ENCODE results near the gene TMEM272. TPM values are rescaled to one million over a fixed set of nuclear protein-coding genes. Genes with fewer than 3 reads are reported as not detected.

The TMEM272 gene
- total RNA-seq, 1 donor, result not detected

DNA sequence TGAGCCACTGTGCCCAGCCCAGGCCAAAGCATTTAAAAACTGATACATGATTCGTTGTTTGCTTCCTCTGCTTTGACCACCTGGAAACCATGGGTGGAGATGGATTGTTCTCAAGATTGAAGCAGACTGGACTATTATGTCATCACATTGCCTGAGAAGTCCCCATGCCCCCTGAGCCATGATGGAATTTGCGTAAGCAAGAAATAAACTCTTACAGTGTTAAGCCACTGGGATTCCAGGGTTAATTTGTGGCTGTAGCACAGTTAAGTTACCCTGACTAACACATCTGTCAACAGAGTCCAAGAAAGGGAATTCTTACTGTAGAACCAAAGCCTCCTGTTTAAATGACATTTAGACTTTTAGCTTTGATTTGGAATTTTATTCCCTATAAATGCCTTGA lies 21.6 kb downstream of the TMEM272 start:
- no peak for DNase-seq (ENCODE audit: low read depth)
- no peak overlapping the region for H3K4me3 ChIP-seq (ENCODE audit: low read depth, low read length)
- TF ChIP-seq, protein P1, sequence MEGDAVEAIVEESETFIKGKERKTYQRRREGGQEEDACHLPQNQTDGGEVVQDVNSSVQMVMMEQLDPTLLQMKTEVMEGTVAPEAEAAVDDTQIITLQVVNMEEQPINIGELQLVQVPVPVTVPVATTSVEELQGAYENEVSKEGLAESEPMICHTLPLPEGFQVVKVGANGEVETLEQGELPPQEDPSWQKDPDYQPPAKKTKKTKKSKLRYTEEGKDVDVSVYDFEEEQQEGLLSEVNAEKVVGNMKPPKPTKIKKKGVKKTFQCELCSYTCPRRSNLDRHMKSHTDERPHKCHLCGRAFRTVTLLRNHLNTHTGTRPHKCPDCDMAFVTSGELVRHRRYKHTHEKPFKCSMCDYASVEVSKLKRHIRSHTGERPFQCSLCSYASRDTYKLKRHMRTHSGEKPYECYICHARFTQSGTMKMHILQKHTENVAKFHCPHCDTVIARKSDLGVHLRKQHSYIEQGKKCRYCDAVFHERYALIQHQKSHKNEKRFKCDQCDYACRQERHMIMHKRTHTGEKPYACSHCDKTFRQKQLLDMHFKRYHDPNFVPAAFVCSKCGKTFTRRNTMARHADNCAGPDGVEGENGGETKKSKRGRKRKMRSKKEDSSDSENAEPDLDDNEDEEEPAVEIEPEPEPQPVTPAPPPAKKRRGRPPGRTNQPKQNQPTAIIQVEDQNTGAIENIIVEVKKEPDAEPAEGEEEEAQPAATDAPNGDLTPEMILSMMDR (IDR thresholded peaks at IDR 0.05; ENCODE audit: insufficient read depth, low read depth, low read length), result no peak

GRCh38 chr13:51822106-51822815 lies 22.7 kb downstream of the TMEM272 start:
- DNase-seq (ENCODE audit: low read depth), result no peak
- H3K4me3 ChIP-seq (ENCODE audit: low read depth, low read length), result no peak overlapping the region
- TF ChIP-seq, protein P1 (IDR thresholded peaks at IDR 0.05; ENCODE audit: insufficient read depth, low read depth, low read length), result no peak

GRCh38 chr13:51821606-51822005 lies 23.4 kb downstream of the TMEM272 start:
- TF ChIP-seq, protein P1 (IDR thresholded peaks at IDR 0.05; ENCODE audit: insufficient read depth, low read depth, low read length), result no peak
- DNase-seq (ENCODE audit: low read depth), result no peak
- H3K4me3 ChIP-seq (ENCODE audit: low read depth, low read length), result no peak overlapping the region

- DNase-seq (ENCODE audit: low read depth), result no peak
- no peak overlapping the region for H3K4me3 ChIP-seq (ENCODE audit: low read depth, low read length)
- TF ChIP-seq, protein P1 (IDR thresholded peaks at IDR 0.05; ENCODE audit: insufficient read depth, low read depth, low read length), result no peak
These were observed 24.9 kb downstream of the TMEM272 start for GRCh38 chr13:51820016-51820597.

GRCh38 chr13:51819544-51819943 lies 25.4 kb downstream of the TMEM272 start:
- no peak overlapping the region for H3K4me3 ChIP-seq (ENCODE audit: low read depth, low read length)
- no peak for DNase-seq (ENCODE audit: low read depth)
- TF ChIP-seq, protein P1 (IDR thresholded peaks at IDR 0.05; ENCODE audit: insufficient read depth, low read depth, low read length), result no peak

DNA sequence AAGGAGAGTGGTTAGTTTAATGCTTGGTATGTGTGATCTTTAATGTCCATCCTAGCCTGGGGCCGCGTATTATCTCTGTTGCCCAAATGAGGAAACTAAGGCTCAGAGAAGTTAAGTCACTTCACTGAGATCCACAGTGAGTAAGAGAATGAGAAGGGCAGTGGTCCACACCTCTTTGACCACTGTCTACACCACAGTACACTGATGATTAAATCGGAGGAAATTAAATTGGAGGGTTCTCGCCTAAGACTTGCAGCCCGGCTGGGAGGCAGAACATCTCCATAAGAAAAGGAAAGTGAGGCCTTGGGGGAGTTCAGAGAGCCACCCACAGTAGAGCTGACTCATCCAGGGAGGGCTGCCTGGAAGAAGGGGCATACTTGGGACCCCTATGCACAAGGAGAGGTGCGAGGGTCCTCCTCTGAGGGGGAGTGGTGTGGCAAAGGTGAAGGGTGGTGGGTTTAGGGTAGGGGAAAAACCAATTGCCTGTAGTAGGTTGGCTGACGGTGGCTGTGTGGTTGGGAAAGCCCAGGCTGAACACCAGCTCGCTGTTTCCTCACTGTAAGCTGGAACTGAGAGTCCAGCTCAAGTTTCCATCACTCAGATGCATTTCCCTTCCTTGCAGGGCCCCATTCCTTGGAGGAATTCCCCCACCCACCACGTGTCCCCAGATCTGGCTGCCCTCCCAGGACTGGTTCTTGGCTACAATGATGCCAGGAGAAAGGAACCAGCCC lies 26.0 kb downstream of the TMEM272 start:
- TF ChIP-seq, protein P1 (IDR thresholded peaks at IDR 0.05; ENCODE audit: insufficient read depth, low read depth, low read length), result no peak
- DNase-seq (ENCODE audit: low read depth), result no peak
- no peak overlapping the region for H3K4me3 ChIP-seq (ENCODE audit: low read depth, low read length)
